ENCODE data around the gene ZNF436. TPM values are rescaled to one million over a fixed set of nuclear protein-coding genes. Genes with fewer than 3 reads are reported as not detected.
A peak's percentile ranks its signal among the peaks of the same experiment; 100 is the strongest.

Gene ZNF436
- polyA plus RNA-seq (2013) = 11.8 and 11.9 TPM in 2 replicates

DNA sequence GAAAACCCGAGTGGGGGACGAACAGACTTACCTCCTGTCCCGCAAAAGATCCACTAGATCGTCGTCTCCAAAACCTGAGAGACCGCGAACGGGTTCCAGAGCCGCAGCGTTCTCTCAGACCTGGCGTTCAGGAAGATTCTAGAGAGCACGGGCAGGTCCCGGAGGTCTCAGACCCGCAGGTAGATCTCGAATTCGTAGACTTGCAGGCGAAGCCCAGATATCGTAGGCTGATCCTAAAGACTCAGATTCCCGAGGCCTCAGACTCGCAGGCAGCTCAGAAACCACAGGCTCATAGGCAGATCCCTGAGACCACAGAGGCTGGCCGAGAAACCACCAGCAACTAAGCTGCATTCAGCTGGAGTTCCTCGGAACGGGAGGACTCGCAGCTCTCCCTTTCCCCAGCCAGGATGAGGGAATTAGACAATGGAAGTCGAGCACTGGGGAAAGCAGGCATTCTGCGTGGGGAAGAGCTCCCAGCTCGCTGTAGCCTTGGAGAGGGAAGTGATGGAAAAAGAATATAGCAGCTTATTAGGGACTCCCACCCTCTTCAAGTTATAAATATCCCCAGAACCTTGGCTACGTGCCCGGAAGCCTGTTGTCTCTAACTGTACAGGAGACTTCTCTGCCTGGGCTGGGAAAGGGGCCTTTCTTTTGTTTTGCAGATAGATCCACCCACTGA is at the start of gene ZNF436:
ZNF436 (minus strand) TSS at position 502 of the 679 bp plus-strand sequence. CDS start 1,831 bp downstream, outside the sequence.
- peak within 1 kb of the TSS; percentile 93 for H3K27ac ChIP-seq (ENCODE audit: low read depth, low read length)
- DNase-seq = peak; percentile 33 to 61
- H3K9ac ChIP-seq (ENCODE audit: low read length) = peak within 1 kb of the TSS; percentile 96
- no peaks in the 10 kb centered on the region for H3K9me3 ChIP-seq (ENCODE audit: insufficient read depth, low read depth, low read length)
- no CpG with 5 or more reads among the region's 29 CpGs for WGBS (ENCODE audit: extremely low coverage, insufficient coverage, insufficient read length)
- H3K4me1 ChIP-seq (ENCODE audit: control insufficient read depth in 1 of 2, insufficient read depth in 2 of 2, low read length in 2 of 2) = peaks cover 11 to 22% of the 10 kb centered on the region in 2 experiments
- H3K79me1 ChIP-seq (ENCODE audit: low read length) = peaks cover 30% of the 10 kb centered on the region
- H4K8ac ChIP-seq (ENCODE audit: low read depth, low read length) = peak within 1 kb of the TSS; percentile 94
- peak within 1 kb of the TSS; percentile 94 for H3K14ac ChIP-seq (ENCODE audit: low read length)
- H3K27me3 ChIP-seq (ENCODE audit: insufficient read depth, low read length) = no peaks in the 10 kb centered on the region
- peaks cover 2 to 6% of the 10 kb centered on the region in 2 experiments for H3K36me3 ChIP-seq (ENCODE audit: control insufficient read depth in 1 of 2, insufficient read depth in 2 of 2, low read length in 2 of 2)
- peak within 1 kb of the TSS; percentile 80 for H3K4ac ChIP-seq (ENCODE audit: low read depth, low read length)
- peak within 1 kb of the TSS; percentile 95 for H3K18ac ChIP-seq (ENCODE audit: low read length)
- H2BK12ac ChIP-seq (ENCODE audit: low read length) = peak within 1 kb of the TSS; percentile 76
- peak within 1 kb of the TSS; percentile 88 for H3K4me3 ChIP-seq (ENCODE audit: low read depth, low read length)
- H3K79me2 ChIP-seq (ENCODE audit: control insufficient read depth, insufficient read depth, low read length, poor library complexity) = peaks cover 15% of the 10 kb centered on the region
- H2BK5ac ChIP-seq (ENCODE audit: low read depth, low read length, poor library complexity) = peak within 1 kb of the TSS; percentile 97
- H2AFZ ChIP-seq (ENCODE audit: insufficient read depth, low read length, poor library complexity) = peak within 1 kb of the TSS; percentile 92
- H4K91ac ChIP-seq (ENCODE audit: low read depth, low read length) = peak within 1 kb of the TSS; percentile 98
- H3K4me2 ChIP-seq (ENCODE audit: low read length) = peak within 1 kb of the TSS; percentile 71
- H2AK5ac ChIP-seq (ENCODE audit: low read length) = peak within 1 kb of the TSS; percentile 4
- H3K23ac ChIP-seq (ENCODE audit: low read length) = no peak within 1 kb of the TSS
- peak within 1 kb of the TSS; percentile 90 for H2BK120ac ChIP-seq (ENCODE audit: insufficient read depth, low read length, poor library complexity)
- H4K12ac ChIP-seq (ENCODE audit: low read depth, low read length) = peak within 1 kb of the TSS; percentile 90

DNA sequence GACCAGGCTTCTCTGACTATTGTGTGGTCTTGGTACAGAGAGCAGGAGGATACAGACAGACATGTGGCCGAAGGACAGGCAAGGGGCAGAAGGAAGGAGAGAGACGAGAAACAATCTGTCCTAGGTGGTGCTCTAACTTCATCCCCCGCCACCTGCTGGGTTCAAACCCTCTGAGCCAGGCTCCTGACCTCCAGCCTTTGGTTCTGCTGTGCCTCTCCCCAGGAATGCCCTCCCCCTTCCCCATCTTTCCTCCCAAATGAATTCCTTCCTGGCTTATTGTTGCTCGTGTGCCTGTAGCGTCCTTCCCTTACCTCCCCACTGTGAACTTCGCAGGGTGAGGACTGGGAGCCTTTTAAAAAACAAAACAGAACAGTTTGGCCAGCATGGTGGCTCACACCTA is 49.5 kb upstream of the ZNF436 start:
- no peaks in the 10 kb centered on the region for H3K79me1 ChIP-seq (ENCODE audit: low read length)
- no peaks in the 10 kb centered on the region for H3K79me2 ChIP-seq (ENCODE audit: control insufficient read depth, insufficient read depth, low read length, poor library complexity)
- no peak overlapping the region for H4K12ac ChIP-seq (ENCODE audit: low read depth, low read length)
- WGBS (ENCODE audit: extremely low coverage, insufficient coverage, insufficient read length) = no CpG with 5 or more reads among the region's 6 CpGs
- no peak overlapping the region for H2BK120ac ChIP-seq (ENCODE audit: insufficient read depth, low read length, poor library complexity)
- no peak overlapping the region for H2AFZ ChIP-seq (ENCODE audit: insufficient read depth, low read length, poor library complexity)
- no peak overlapping the region for H4K91ac ChIP-seq (ENCODE audit: low read depth, low read length)
- no peak for DNase-seq
- H3K14ac ChIP-seq (ENCODE audit: low read length) = no peak overlapping the region
- H3K4me2 ChIP-seq (ENCODE audit: low read length) = no peak overlapping the region
- peaks cover 12% of the 10 kb centered on the region for H3K27me3 ChIP-seq (ENCODE audit: insufficient read depth, low read length)
- no peak overlapping the region for H3K23ac ChIP-seq (ENCODE audit: low read length)
- H3K9me3 ChIP-seq (ENCODE audit: insufficient read depth, low read depth, low read length) = peaks cover 6% of the 10 kb centered on the region
- no peak overlapping the region for H2BK5ac ChIP-seq (ENCODE audit: low read depth, low read length, poor library complexity)
- H3K9ac ChIP-seq (ENCODE audit: low read length) = no peak overlapping the region
- no peak overlapping the region for H2AK5ac ChIP-seq (ENCODE audit: low read length)
- H3K27ac ChIP-seq (ENCODE audit: low read depth, low read length) = no peak overlapping the region
- H4K8ac ChIP-seq (ENCODE audit: low read depth, low read length) = no peak overlapping the region
- no peak overlapping the region for H3K4me3 ChIP-seq (ENCODE audit: low read depth, low read length)
- H3K4ac ChIP-seq (ENCODE audit: low read depth, low read length) = no peak overlapping the region
- no peaks in the 10 kb centered on the region for H3K36me3 ChIP-seq (ENCODE audit: control insufficient read depth in 1 of 2, insufficient read depth in 2 of 2, low read length in 2 of 2)
- H3K4me1 ChIP-seq (ENCODE audit: control insufficient read depth in 1 of 2, insufficient read depth in 2 of 2, low read length in 2 of 2) = peaks cover under 1 to 1% of the 10 kb centered on the region in 2 experiments
- H2BK12ac ChIP-seq (ENCODE audit: low read length) = no peak overlapping the region
- no peak overlapping the region for H3K18ac ChIP-seq (ENCODE audit: low read length)

DNA sequence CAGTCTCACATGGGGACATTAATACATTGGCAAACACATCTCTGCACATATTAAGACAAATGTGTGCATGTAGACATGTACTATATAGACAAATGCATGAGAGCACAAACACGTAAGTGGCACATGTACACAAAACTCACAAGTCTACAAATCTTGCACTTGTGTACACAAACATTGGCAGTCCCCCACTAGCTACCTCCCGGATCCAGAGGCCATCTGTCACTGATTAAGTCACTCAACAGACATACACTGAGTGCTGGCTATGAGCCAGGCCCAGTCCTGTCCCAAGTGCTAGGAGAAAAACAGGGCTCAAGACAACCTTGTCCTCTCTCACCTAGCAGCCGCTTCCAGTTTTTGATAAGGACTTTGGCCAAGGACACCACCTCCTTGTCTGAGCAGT is 47.9 kb upstream of the ZNF436 start:
- peaks cover 6% of the 10 kb centered on the region for H3K9me3 ChIP-seq (ENCODE audit: insufficient read depth, low read depth, low read length)
- H3K36me3 ChIP-seq (ENCODE audit: control insufficient read depth in 1 of 2, insufficient read depth in 2 of 2, low read length in 2 of 2) = no peaks in the 10 kb centered on the region
- H4K91ac ChIP-seq (ENCODE audit: low read depth, low read length) = no peak overlapping the region
- no peak overlapping the region for H2BK120ac ChIP-seq (ENCODE audit: insufficient read depth, low read length, poor library complexity)
- H2BK5ac ChIP-seq (ENCODE audit: low read depth, low read length, poor library complexity) = no peak overlapping the region
- no peak overlapping the region for H2AK5ac ChIP-seq (ENCODE audit: low read length)
- H3K27ac ChIP-seq (ENCODE audit: low read depth, low read length) = no peak overlapping the region
- H3K79me2 ChIP-seq (ENCODE audit: control insufficient read depth, insufficient read depth, low read length, poor library complexity) = no peaks in the 10 kb centered on the region
- DNase-seq = no peak
- H3K4me3 ChIP-seq (ENCODE audit: low read depth, low read length) = no peak overlapping the region
- H3K79me1 ChIP-seq (ENCODE audit: low read length) = no peaks in the 10 kb centered on the region
- H3K4me2 ChIP-seq (ENCODE audit: low read length) = no peak overlapping the region
- H4K12ac ChIP-seq (ENCODE audit: low read depth, low read length) = no peak overlapping the region
- no peak overlapping the region for H3K14ac ChIP-seq (ENCODE audit: low read length)
- no peak overlapping the region for H3K4ac ChIP-seq (ENCODE audit: low read depth, low read length)
- H3K9ac ChIP-seq (ENCODE audit: low read length) = no peak overlapping the region
- H2AFZ ChIP-seq (ENCODE audit: insufficient read depth, low read length, poor library complexity) = no peak overlapping the region
- H3K23ac ChIP-seq (ENCODE audit: low read length) = no peak overlapping the region
- H4K8ac ChIP-seq (ENCODE audit: low read depth, low read length) = no peak overlapping the region
- H2BK12ac ChIP-seq (ENCODE audit: low read length) = no peak overlapping the region
- peaks cover 2% of the 10 kb centered on the region for H3K27me3 ChIP-seq (ENCODE audit: insufficient read depth, low read length)
- WGBS (ENCODE audit: extremely low coverage, insufficient coverage, insufficient read length) = no CpG with 5 or more reads among the region's 3 CpGs
- H3K18ac ChIP-seq (ENCODE audit: low read length) = no peak overlapping the region
- no peaks in the 10 kb centered on the region for H3K4me1 ChIP-seq (ENCODE audit: control insufficient read depth in 1 of 2, insufficient read depth in 2 of 2, low read length in 2 of 2)

DNA sequence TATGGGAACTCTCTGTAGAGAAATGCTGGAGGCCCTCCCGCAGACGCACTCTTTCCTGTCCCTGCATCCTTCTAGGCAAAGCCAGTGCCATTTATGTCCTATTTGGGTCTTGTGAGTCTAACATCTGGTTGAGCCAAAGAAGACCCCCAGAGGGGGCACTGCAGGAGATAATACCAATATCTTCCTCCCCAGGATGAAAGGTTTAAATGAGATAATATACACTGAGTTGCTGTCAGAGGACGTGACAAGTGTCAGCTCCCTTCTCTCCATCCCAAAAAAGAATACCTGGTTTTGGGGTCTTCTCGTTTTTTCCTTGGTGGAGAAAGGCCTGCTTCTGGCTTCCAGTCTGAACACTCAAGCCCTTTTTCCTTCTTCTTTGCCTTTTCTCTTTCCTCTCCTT is 47.3 kb upstream of the ZNF436 start:
- no CpG with 5 or more reads among the region's 4 CpGs for WGBS (ENCODE audit: extremely low coverage, insufficient coverage, insufficient read length)
- Histone ChIP-seq H4K8ac (ENCODE audit: low read depth, low read length) (no peak overlapping the region), H3K79me1 (ENCODE audit: low read length) (no peaks in the 10 kb centered on the region), H3K4me3 (ENCODE audit: low read depth, low read length) (no peak overlapping the region), H2BK5ac (ENCODE audit: low read depth, low read length, poor library complexity) (no peak overlapping the region), H4K91ac (ENCODE audit: low read depth, low read length) (no peak overlapping the region), H3K36me3 (ENCODE audit: control insufficient read depth in 1 of 2, insufficient read depth in 2 of 2, low read length in 2 of 2) (no peaks in the 10 kb centered on the region), H3K27ac (ENCODE audit: low read depth, low read length) (no peak overlapping the region), H3K18ac (ENCODE audit: low read length) (no peak overlapping the region), H3K23ac (ENCODE audit: low read length) (no peak overlapping the region), H2AFZ (ENCODE audit: insufficient read depth, low read length, poor library complexity) (no peak overlapping the region), H3K9ac (ENCODE audit: low read length) (no peak overlapping the region), H3K27me3 (ENCODE audit: insufficient read depth, low read length) (peaks cover 2% of the 10 kb centered on the region), H4K12ac (ENCODE audit: low read depth, low read length) (no peak overlapping the region), H2AK5ac (ENCODE audit: low read length) (no peak overlapping the region), H2BK120ac (ENCODE audit: insufficient read depth, low read length, poor library complexity) (no peak overlapping the region), H3K4me2 (ENCODE audit: low read length) (no peak overlapping the region), H3K79me2 (ENCODE audit: control insufficient read depth, insufficient read depth, low read length, poor library complexity) (no peaks in the 10 kb centered on the region), H3K14ac (ENCODE audit: low read length) (no peak overlapping the region), H3K9me3 (ENCODE audit: insufficient read depth, low read depth, low read length) (peaks cover 6% of the 10 kb centered on the region), H2BK12ac (ENCODE audit: low read length) (no peak overlapping the region), H3K4ac (ENCODE audit: low read depth, low read length) (no peak overlapping the region), H3K4me1 (ENCODE audit: control insufficient read depth in 1 of 2, insufficient read depth in 2 of 2, low read length in 2 of 2) (no peaks in the 10 kb centered on the region)
- no peak for DNase-seq

Data from trophoblast cell (in vitro differentiated cells and primary cell).